ENCODE measurements around the gene TMEM123. TPM values are rescaled to one million over a fixed set of nuclear protein-coding genes. Genes with fewer than 3 reads are reported as not detected.
"Not testable (repeated sequence)": the region's sequence is repeated elsewhere in the genome, so short reads cannot be mapped to it uniquely, and the experiment has no call there.

Gene TMEM123
- total RNA-seq, 2 experiments from 2014 or later = 211 to 217 TPM

- POLR2A ChIA-PET = no interaction called here
- CTCF ChIA-PET = interaction anchor here (0.6 kb wide), 1 partner anchor 207 kb away, joined by 3 read pairs; no protein-coding TSS in a partner anchor
Observed at GRCh38 chr11:102385085-102386007, 67.2 kb downstream of the TMEM123 start.

GRCh38 chr11:102384419-102385079 lies 68.0 kb downstream of the TMEM123 start:
- ChIA-PET POLR2A (no interaction called here), CTCF (interaction anchor here (0.6 kb wide), 1 partner anchor 208 kb away, joined by 3 read pairs; no protein-coding TSS in a partner anchor)

DNA sequence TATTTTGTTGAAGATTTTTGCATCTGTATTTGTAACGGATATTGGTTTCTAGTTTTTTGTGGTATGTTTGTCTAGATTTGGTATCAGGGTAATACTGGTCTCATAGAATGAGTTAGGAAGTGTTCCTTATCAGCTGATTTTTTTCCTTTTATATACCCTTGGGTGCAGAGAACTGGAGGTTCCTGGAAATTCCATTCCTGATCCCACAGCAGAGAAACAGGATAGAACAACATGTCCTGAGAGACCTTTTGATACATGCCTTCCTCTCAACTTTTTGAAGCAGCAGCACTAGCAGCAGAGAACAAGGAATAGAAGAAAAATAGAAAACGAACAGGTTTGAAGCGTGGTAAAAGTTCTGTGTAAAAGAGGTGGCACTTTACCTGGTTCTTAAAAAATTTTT lies 68.7 kb downstream of the TMEM123 start:
- ChIA-PET CTCF (no interaction called here), POLR2A (no interaction called here)

GRCh38 chr11:102382384-102382783 lies 70.2 kb downstream of the TMEM123 start:
- CTCF ChIA-PET = no interaction called here
- POLR2A ChIA-PET = no interaction called here

- ChIA-PET CTCF (no interaction called here), POLR2A (no interaction called here)
Observed at GRCh38 chr11:102378818-102379217, 73.7 kb downstream of the TMEM123 start.

DNA sequence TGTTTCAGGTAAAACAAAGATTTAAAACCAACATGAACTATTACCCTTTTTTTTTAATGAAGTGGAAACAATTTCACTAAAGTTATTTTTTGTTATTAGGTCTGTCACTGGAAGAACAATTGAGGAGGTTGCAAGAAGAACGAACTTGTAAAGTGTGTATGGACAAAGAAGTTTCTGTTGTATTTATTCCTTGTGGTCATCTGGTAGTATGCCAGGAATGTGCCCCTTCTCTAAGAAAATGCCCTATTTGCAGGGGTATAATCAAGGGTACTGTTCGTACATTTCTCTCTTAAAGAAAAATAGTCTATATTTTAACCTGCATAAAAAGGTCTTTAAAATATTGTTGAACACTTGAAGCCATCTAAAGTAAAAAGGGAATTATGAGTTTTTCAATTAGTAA lies 74.7 kb downstream of the TMEM123 start:
- CTCF ChIA-PET = no interaction called here

GRCh38 chr11:102375720-102376399 lies 76.7 kb downstream of the TMEM123 start:
- POLR2A ChIA-PET = interaction anchor here (0.6 kb wide), 2 partner anchors 20 to 29 kb away, joined by 4 to 8 read pairs; partner anchors contain the start of gene BIRC2
- CTCF ChIA-PET = interaction anchor here (0.7 to 1.0 kb wide), 2 partner anchors 23 to 237 kb away, joined by 3 read pairs; no protein-coding TSS in a partner anchor

More for the DNA sequence above, 74.7 kb downstream of the TMEM123 start:
- POLR2A ChIA-PET = no interaction called here

DNA sequence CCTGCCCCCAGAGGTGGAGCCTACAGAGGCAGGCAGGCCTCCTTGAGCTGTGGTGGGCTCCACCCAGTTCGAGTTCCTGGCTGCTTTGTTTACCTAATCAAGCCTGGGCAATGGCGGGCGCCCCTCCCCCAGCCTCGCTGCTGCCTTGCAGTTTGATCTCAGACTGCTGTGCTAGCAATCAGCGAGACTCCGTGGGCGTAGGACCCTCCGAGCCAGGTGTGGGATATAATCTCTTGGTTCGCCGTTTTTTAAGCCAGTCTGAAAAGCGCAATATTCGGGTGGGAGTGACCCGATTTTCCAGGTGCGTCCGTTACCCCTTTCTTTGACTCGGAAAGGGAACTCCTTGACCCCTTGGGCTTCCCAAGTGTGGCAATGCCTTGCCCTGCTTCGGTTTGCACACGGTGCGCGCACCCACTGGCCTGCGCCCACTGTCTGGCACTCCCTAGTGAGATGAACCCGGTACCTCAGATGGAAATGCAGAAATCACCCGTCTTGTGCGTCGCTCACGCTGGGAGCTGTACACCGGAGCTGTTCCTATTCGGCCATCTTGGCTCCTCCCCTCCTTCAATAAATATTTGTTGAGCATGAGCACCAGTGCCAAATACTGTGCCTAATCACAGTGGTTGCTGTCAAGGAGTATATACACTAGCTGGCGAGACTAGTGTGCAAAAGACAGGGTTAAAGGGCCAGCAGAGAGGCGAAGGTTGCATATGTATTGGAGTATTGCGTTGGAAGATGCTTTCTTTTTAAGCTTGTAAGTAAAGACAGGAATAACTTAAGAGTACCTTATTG lies 77.7 kb downstream of the TMEM123 start:
- POLR2A ChIA-PET = not testable (repeated sequence)
- CTCF ChIA-PET = interaction anchor here (1.0 kb wide), 1 partner anchor 238 kb away, joined by 3 read pairs; no protein-coding TSS in a partner anchor

DNA sequence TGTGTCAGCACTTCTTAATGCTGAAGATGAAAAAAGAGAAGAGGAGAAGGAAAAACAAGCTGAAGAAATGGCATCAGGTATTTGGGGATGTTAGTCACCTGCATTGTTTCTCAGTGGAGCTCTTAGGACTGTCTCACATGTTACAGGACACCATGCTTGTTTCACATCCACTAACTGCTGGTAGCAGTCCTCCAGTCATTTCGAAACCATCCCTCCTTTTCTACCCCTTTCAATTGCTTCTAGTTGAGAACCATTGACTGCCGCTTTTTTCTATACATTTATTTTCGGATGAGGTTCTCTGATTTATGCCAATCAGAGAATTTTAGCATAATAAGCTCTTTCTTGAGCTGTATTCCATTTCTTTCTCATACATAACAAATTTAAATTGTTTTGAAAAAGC lies 84.1 kb downstream of the TMEM123 start:
- POLR2A ChIA-PET = no interaction called here
- CTCF ChIA-PET = interaction anchor here (0.6 to 1.3 kb wide), 5 partner anchors 17 to 151 kb away, joined by 3 to 4 read pairs (median 3); no protein-coding TSS in a partner anchor

DNA sequence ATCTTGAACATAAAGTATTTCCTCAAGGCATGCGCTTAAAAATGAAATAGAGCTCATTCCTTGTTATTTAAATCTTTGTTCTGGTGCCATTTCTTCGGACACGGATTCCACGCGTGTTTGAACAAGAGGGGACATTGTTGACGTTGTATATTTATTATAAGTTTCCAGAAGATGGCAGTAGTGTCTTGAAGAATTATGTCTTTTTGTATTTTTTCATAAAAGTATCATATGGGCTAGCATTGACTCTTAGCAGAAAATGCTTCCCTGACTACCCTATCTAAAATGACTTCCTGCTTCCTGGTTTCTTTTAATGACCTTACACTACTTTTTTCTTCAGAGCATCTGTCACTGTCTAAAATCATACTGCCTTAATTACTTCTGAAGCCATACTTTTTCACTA lies 85.2 kb downstream of the TMEM123 start:
- ChIA-PET POLR2A (no interaction called here), CTCF (interaction anchor here (1.0 to 1.5 kb wide), 6 partner anchors 17 to 152 kb away, joined by 3 to 4 read pairs (median 3); no protein-coding TSS in a partner anchor)

DNA sequence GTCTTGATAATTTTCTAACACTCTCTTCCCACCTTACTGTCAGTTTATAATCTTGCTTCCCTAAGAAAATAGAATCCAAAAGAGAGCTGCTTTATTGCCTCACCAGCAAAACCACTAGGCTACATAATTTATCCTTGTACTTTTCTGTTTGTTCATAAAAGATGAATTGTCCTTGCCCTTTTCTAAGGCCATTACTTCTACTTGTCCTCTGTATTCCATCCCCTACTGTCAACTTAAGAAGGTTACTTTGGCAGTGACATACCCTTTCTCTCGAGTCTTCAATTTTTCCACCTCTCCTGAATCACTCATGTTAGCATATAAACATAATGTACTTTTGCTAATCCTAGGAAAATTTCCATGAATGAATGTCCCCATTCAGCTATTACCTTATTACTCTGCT lies 87.6 kb downstream of the TMEM123 start:
- POLR2A ChIA-PET = no interaction called here

DNA sequence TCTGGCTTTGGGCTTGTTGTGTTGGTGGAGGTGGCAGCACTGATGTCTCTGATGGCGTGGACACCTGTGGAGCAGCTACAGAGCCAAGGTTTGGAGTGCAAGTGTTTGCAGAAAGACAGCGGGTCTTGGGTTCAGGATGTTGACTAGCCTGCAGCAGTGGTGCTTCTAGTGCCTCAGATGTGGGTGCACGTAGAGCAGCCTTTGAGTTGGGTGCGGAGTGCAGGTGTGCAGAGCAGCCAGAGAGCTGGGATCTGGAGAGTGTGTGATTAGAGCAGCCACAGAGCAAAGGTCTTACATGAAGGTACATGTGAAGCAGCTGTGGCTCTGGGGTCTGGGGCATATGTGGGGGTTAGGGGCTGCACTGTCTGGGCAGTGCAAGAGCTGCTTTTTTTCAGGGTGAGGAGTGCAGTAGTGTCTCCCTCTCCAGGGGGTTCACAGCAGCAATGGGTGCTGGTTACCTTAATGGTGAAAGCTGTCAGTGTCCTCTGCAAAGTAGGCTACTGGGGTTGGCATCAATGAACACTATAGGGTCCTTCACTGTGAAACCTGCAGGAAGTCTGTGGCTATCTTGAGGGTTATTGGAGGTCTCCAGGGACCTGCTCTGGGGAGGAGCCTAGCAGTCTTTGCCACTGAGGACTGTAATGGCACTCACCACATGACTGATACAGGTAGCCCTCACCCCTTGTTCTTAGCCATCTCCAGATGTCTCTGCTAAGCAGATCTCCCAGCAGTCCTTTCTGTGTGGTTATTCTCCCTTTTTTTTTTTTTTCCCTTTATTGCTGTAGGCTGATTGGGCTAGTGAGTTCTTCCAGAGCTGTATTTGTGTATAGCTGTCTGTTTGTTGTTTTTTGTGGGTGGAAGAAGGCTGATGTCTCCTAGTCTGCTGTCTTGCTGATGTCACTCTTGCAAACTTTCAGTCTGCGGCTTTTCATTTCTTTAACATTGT lies 91.2 kb downstream of the TMEM123 start:
- POLR2A ChIA-PET = interaction anchor here (0.6 kb wide), 1 partner anchor 61 kb away, joined by 3 read pairs; no protein-coding TSS in a partner anchor
- CTCF ChIA-PET = interaction anchor here (0.6 to 1.2 kb wide), 2 partner anchors 30 to 93 kb away, joined by 3 read pairs; no protein-coding TSS in a partner anchor

More for the DNA sequence above, 87.6 kb downstream of the TMEM123 start:
- CTCF ChIA-PET = interaction anchor here (1.0 kb wide), 1 partner anchor 9 kb away, joined by 3 read pairs; no protein-coding TSS in a partner anchor

DNA sequence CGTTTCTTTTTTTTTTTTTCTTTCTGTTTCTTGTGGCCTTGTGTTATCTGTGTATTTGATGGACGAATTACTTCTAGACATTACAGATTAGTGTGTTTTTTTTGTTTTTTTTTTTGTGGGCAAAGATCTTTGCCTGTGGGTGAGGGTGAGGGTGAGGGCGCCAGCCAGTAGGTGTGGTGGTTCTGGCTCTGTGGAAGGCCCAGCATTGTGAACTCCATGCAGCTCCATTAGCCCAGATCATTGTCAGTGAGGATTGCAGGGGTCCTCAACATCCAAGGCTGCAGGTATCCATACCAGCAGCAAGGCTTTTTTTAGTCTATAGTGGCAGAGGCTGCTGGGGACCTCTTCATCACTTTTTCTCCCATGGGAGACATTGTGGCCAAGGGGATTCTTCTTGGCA lies 91.9 kb downstream of the TMEM123 start:
- POLR2A ChIA-PET = interaction anchor here (0.7 kb wide), 1 partner anchor 63 kb away, joined by 8 read pairs; no protein-coding TSS in a partner anchor
- CTCF ChIA-PET = interaction anchor here (0.6 to 1.2 kb wide), 3 partner anchors 31 to 202 kb away, joined by 3 read pairs; no protein-coding TSS in a partner anchor

- POLR2A ChIA-PET = no interaction called here
- CTCF ChIA-PET = no interaction called here
Observed at GRCh38 chr11:102359372-102359771, 93.2 kb downstream of the TMEM123 start.

DNA sequence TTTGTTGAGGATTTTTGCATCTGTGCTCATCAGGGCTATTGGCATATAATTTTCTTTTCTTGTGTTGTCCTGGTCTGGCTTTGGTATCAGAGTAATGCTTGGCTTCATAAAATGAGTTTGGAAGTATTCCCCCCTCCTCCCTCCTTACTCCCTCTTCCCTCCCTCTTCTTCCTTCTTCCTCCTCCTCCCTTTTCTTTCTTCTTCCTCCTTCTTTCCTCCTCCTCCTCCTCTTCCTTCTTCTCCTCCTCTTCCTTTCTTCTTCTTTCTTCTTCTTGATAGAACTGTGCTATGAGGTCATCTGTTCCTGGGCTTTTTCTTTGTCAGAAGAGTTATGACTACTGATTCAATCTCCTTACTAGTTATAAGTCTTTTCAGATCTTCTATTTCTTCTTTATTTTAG lies 95.4 kb downstream of the TMEM123 start:
- CTCF ChIA-PET = no interaction called here
- POLR2A ChIA-PET = no interaction called here

- ChIA-PET POLR2A (interaction anchor here (0.6 kb wide), 1 partner anchor 28 kb away, joined by 4 read pairs; no protein-coding TSS in a partner anchor), CTCF (interaction anchor here (0.6 to 1.6 kb wide), 2 partner anchors 21 to 42 kb away, joined by 3 to 4 read pairs; no protein-coding TSS in a partner anchor)
Observed at GRCh38 chr11:102347462-102348370, 104.8 kb downstream of the TMEM123 start.
